Fibroblast of pulmonary artery (primary cell): ENCODE results near the gene MKI67.

Source experiments
- DNase-seq: peaks from one replicate; pipeline ENCODE4 v3.0.0-alpha.2; 2010; ENCODE audit warnings: low read depth
- H3K4me3 ChIP-seq: replicated peaks from 2 replicates; pipeline ENCODE4 v1.5.1; 2011; ENCODE audit warnings: low read depth, mild to moderate bottlenecking, control low read depth, low read length, moderate library complexity
- TF ChIP-seq, protein P1 (sequence below): IDR thresholded peaks from 2 replicates; pipeline ENCODE4 v1.5.1; 2011; ENCODE audit warnings: mild to moderate bottlenecking, control low read depth, low read length, inconsistent platforms; ENCODE audit errors: missing control alignments

MKI67 gene

DNA sequence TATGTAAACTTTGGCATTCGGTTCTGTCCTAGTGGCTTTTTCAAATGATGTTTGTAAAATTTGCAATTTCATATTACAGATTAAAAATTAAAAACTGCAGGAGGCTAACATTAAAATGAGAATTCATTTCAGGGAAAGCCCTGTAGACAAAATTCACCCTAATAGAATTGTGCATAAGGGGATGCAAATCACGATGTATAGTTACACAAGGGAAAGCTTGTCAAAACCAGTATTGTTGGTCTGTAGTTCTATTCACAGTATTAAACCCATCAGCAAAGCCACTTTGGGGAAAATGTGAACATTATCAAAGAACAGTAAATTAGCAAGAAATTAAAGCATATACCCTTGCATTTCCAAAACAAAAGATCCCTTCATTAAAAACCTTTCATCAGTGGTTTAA lies 39.9 kb upstream of the MKI67 start:
- H3K4me3 ChIP-seq, result no peak overlapping the region
- TF ChIP-seq, protein P1, sequence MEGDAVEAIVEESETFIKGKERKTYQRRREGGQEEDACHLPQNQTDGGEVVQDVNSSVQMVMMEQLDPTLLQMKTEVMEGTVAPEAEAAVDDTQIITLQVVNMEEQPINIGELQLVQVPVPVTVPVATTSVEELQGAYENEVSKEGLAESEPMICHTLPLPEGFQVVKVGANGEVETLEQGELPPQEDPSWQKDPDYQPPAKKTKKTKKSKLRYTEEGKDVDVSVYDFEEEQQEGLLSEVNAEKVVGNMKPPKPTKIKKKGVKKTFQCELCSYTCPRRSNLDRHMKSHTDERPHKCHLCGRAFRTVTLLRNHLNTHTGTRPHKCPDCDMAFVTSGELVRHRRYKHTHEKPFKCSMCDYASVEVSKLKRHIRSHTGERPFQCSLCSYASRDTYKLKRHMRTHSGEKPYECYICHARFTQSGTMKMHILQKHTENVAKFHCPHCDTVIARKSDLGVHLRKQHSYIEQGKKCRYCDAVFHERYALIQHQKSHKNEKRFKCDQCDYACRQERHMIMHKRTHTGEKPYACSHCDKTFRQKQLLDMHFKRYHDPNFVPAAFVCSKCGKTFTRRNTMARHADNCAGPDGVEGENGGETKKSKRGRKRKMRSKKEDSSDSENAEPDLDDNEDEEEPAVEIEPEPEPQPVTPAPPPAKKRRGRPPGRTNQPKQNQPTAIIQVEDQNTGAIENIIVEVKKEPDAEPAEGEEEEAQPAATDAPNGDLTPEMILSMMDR, result no peak
- no peak for DNase-seq

DNA sequence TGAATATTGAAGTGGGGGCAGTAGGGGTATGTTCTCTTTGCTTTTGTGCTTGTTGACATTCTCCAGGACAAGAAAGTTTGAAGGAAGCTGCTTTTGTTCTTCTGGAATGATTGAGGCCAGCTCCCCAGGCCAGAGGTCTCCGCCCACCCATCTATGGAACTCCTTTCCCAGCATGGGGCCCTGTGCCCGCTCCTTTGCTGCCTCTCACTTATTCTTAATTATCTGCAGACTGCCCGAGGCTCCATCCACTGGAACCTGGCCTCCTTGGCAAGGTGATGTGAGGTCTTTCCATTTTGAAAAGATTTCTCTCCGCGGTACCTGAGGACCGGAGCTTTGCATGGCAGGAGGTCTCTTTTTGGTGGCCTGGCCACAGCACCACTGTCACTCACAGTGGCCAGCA lies 39.3 kb upstream of the MKI67 start:
- no peak overlapping the region for H3K4me3 ChIP-seq
- TF ChIP-seq, protein P1, result no peak
- no peak for DNase-seq

DNA sequence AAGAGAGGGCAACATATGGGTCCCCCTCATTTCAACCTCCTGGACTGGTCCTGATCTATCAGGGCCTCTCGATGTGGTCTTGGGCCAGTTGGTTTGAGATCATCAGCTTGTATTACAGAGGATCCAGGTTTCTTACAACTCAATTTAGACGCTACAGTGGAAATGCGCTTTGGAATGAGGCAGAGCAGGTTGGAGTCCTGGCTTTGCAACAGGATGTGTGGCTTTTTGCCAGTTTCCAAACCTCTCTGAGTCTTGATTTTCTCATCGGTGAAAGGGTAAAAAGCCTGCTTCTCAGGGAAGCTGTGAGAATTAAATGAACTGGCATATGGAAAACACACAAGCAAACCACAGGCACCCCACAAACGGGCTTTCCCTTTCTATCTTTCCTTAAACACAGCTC lies 37.5 kb upstream of the MKI67 start:
- H3K4me3 ChIP-seq, result no peak overlapping the region
- no peak for DNase-seq
- TF ChIP-seq, protein P1, result no peak

DNA sequence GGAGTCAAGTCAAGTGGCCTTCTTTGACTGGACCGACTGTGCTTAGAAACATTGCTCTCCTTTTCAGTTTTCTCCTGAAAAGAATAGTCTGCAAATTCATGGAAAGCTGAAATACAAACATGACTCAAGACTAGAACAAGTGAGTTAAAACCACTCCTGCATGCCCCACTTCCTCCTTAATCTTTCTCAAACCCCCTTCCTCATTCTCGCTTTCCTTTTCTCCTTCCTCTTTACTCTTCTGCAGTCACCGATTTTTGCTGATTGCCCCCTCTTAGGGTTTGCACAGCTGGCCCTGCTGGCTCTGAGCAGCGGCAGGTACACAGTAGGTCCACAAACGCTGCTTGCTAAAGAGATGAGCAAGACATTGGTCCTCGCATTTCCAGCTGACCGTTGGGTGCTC lies 34.8 kb upstream of the MKI67 start:
- no peak for DNase-seq
- TF ChIP-seq, protein P1, result no peak
- no peak overlapping the region for H3K4me3 ChIP-seq

DNA sequence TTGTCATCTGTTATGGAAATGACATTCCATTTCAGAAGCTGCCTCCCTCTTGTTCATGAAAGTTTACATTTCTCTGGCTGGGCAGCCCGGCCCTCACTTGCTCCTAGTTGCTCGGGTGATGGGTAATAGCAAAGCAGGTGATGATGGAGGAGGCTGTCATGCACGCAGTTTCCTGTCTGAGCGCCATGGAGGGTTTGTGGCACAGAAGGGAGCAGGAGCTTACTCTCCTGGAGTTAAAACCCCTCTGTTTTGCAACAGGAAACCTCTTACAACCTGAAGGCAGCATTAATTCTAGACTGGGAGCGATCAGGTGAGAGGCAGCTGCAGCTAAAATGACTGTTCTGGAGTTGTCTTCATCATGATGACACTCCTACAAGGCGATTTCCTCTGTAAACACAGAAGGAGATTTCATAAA lies 34.1 kb upstream of the MKI67 start:
- no peak overlapping the region for H3K4me3 ChIP-seq
- TF ChIP-seq, protein P1, result no peak
- no peak for DNase-seq

DNA sequence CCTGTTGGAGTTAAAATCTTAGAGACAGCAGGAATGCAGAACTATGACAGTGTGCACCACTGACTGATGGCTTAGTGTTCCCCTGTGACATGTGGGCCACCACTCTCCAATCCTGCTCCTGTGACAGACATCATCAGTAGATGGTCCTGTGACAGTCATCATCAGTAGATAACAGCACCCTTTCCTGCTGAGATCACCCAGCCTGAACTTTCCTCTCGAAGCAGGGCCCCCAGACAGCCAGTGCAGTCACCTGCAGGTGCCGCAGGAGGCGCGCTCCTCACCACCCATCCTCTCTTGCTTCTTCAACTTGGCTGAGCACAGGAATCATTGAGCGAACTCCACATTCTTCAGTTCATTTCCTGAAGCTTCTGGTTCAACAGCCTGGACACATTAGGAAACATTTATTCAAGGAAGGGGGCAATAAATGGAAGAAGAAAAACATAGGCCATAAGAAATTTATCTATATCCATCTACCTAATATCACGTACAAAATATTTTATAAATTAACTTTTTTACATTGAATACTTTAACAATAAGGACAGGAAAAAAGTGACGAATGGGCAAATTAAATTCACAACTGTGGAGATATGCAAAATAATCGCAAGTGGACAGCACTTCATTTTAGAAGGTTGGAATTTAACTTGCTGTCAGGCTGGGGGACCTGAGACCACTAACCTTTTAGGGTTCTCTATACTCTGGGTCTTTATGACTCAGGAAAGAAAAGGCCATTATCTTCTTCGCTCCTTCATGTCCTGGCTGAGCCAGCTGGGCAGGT lies 32.0 kb upstream of the MKI67 start:
- H3K4me3 ChIP-seq, result no peak overlapping the region
- DNase-seq, result no peak
- TF ChIP-seq, protein P1, result no peak
